Smooth muscle cell (in vitro differentiated cells): ENCODE measurements around the gene SMIM7. TPM values are rescaled to one million over a fixed set of nuclear protein-coding genes. Genes with fewer than 3 reads are reported as not detected.
A peak's percentile ranks its signal among the peaks of the same experiment; 100 is the strongest.

Source experiments
- DNase-seq: peaks from one replicate; lab custom pipeline; 2025; ENCODE audit not compliant: unreplicated experiment; lab: John Stamatoyannopoulos, UW
- H2AFZ ChIP-seq: fragments of 200-600 bp; sonication (generic); 2 replicates; pipeline ENCODE4 v1.6.0; 2016; ENCODE audit warnings: antibody characterized with exemption, low read depth, mild to moderate bottlenecking
- H3F3A ChIP-seq: fragments of 200-600 bp; sonication (generic); 2 replicates; pipeline ENCODE4 v1.6.0; 2017; ENCODE audit warnings: antibody characterized with exemption, low read depth
- H3K27ac ChIP-seq: fragments of 200-600 bp; sonication (generic); 2 replicates; pipeline ENCODE4 v1.5.1; 2016; ENCODE audit warnings: low read depth, mild to moderate bottlenecking
- H3K27me3 ChIP-seq: fragments of 200-600 bp; sonication (generic); 2 replicates; pipeline ENCODE4 v1.6.1; 2016; ENCODE audit warnings: low read depth, mild to moderate bottlenecking
- H3K36me3 ChIP-seq: fragments of 200-600 bp; sonication (generic); 2 replicates; pipeline ENCODE4 v1.5.1; 2016; ENCODE audit warnings: low read depth
- H3K4me1 ChIP-seq: fragments of 200-600 bp; sonication (generic); 2 replicates; pipeline ENCODE4 v1.5.1; 2016; ENCODE audit warnings: low read depth
- H3K4me2 ChIP-seq: fragments of 200-600 bp; sonication (generic); 2 replicates; pipeline ENCODE4 v1.6.0; 2016; ENCODE audit warnings: mild to moderate bottlenecking
- H3K4me3 ChIP-seq: fragments of 200-600 bp; sonication (generic); 2 replicates; pipeline ENCODE4 v1.5.1; 2016; ENCODE audit warnings: mild to moderate bottlenecking
- H3K79me2 ChIP-seq: fragments of 200-600 bp; sonication (generic); 2 replicates; pipeline ENCODE4 v1.6.0; 2016; ENCODE audit warnings: low read depth, mild to moderate bottlenecking
- H3K9ac ChIP-seq: fragments of 200-600 bp; sonication (generic); 2 replicates; pipeline ENCODE4 v1.6.0; 2016; ENCODE audit warnings: low read depth
- H3K9me3 ChIP-seq: fragments of 200-600 bp; sonication (generic); replicated peaks from 2 replicates; pipeline ENCODE4 v1.5.1; 2016; ENCODE audit warnings: low read depth
- H4K20me1 ChIP-seq: fragments of 200-600 bp; sonication (generic); 2 replicates; pipeline ENCODE4 v1.6.0; 2016; ENCODE audit warnings: low read depth
- CTCF ChIP-seq: fragments of 200-600 bp; sonication (generic); IDR thresholded peaks from 2 replicates; pipeline ENCODE4 v1.5.1; 2017; ENCODE audit warnings: borderline replicate concordance, mild to moderate bottlenecking, antibody characterized with exemption; ENCODE audit not compliant: insufficient read depth, poor library complexity, severe bottlenecking
- WGBS: methylation state at CpG from one replicate; pipeline ENCODE4 v1.1.7; 2016; ENCODE audit warnings: low lambda C conversion rate; 5-methylcytosine and 5-hydroxymethylcytosine counted together
- polyA plus RNA-seq: library from polyadenylated mRNA; unstranded; fragments of >200 nt; fragmentation: Nextera tagmentation; extraction: Ambion mirVana; gene quantifications from 2 replicates; pipeline ENCODE4 v1.2.1, GENCODE V29; 2016
- total RNA-seq: library from RNA; depleted of rRNA; stranded (reverse); fragments of >200 nt; gene quantifications from 2 replicates; pipeline ENCODE4 v1.2.3, GENCODE V29; 2014

SMIM7 gene
- total and polyA plus RNA-seq, 2 experiments from 2014 or later = 64.4 to 109 TPM

GRCh38 chr19:16628183-16628983 is 31.6 kb downstream of the SMIM7 start, which contains the start of gene MED26:
Gene MED26 (minus strand): TSS chr19:16628204. CDS start chr19:16627943, 261 bp downstream.
- peaks cover 3% of the 10 kb centered on the region for H3F3A ChIP-seq
- peaks cover 5% of the 10 kb centered on the region for H3K36me3 ChIP-seq
- peaks cover 8% of the 10 kb centered on the region for H3K4me1 ChIP-seq
- peak within 1 kb of the TSS; percentile 98 for H3K4me3 ChIP-seq
- H2AFZ ChIP-seq = peak within 1 kb of the TSS; percentile 67
- 1% methylated on average over 54 of the region's 98 CpGs for WGBS
- H3K9ac ChIP-seq = peak within 1 kb of the TSS; percentile 99
- H3K4me2 ChIP-seq = peak within 1 kb of the TSS; percentile 96
- H3K79me2 ChIP-seq = peaks cover 46% of the 10 kb centered on the region
- peaks cover 52% of the 10 kb centered on the region for H4K20me1 ChIP-seq
- peak within 1 kb of the TSS; percentile 85 for H3K27ac ChIP-seq
- TF ChIP-seq CTCF = no peak
- no peaks in the 10 kb centered on the region for H3K9me3 ChIP-seq
- DNase-seq = peak; percentile 91
- H3K27me3 ChIP-seq = no peaks in the 10 kb centered on the region

GRCh38 chr19:16627928-16628182 is 32.1 kb downstream of the SMIM7 start:
- 0% methylated on average over 3 of the region's 38 CpGs for WGBS
- H3K9ac ChIP-seq = peak overlapping the region; percentile 99
- H3K27me3 ChIP-seq = no peaks in the 10 kb centered on the region
- no peaks in the 10 kb centered on the region for H3K9me3 ChIP-seq
- peak overlapping the region; percentile 96 for H3K4me2 ChIP-seq
- peak overlapping the region; percentile 98 for H3K4me3 ChIP-seq
- TF ChIP-seq CTCF = no peak
- no peak for DNase-seq
- H2AFZ ChIP-seq = no peak overlapping the region
- H3K79me2 ChIP-seq = peaks cover 51% of the 10 kb centered on the region
- H3F3A ChIP-seq = peaks cover 3% of the 10 kb centered on the region
- peak overlapping the region; percentile 80 for H3K27ac ChIP-seq
- H4K20me1 ChIP-seq = peaks cover 52% of the 10 kb centered on the region
- H3K4me1 ChIP-seq = peaks cover 8% of the 10 kb centered on the region
- peaks cover 5% of the 10 kb centered on the region for H3K36me3 ChIP-seq

GRCh38 chr19:16627193-16627927 is 32.6 kb downstream of the SMIM7 start:
- TF ChIP-seq CTCF = no peak
- DNase-seq = no peak
- H2AFZ ChIP-seq = no peak overlapping the region

More at GRCh38 chr19:16627193-16627927, 32.6 kb downstream of the SMIM7 start:
- no peaks in the 10 kb centered on the region for H3K9me3 ChIP-seq
- H3K27me3 ChIP-seq = no peaks in the 10 kb centered on the region
- H3K36me3 ChIP-seq = peaks cover 5% of the 10 kb centered on the region
- H3K4me1 ChIP-seq = peaks cover 8% of the 10 kb centered on the region
- H3K4me3 ChIP-seq = peak overlapping the region; percentile 98
- WGBS = 2% methylated on average over 52 of the region's 52 CpGs
- H3K4me2 ChIP-seq = peak overlapping the region; percentile 96
- peak overlapping the region; percentile 80 for H3K27ac ChIP-seq
- H4K20me1 ChIP-seq = peaks cover 54% of the 10 kb centered on the region
- peaks cover 56% of the 10 kb centered on the region for H3K79me2 ChIP-seq
- peak overlapping the region; percentile 99 for H3K9ac ChIP-seq
- H3F3A ChIP-seq = peaks cover 3% of the 10 kb centered on the region
